K562 (cell line): Measurements from ENCODE around the gene DTNB.

Source experiments
- GATA2 ChIP-seq: sonication (generic); formaldehyde crosslinking; IDR thresholded peaks from 2 replicates; pipeline ENCODE4 v1.4.0; 2020; ENCODE audit warnings: mild to moderate bottlenecking, missing genetic modification reagents
- HNRNPK ChIP-seq: fragments of 200-400 bp; formaldehyde crosslinking; IDR thresholded peaks from one replicate; pipeline ENCODE4 v1.6.1; 2018; ENCODE audit warnings: mild to moderate bottlenecking, low read depth, low read length; ENCODE audit not compliant: poor library complexity, severe bottlenecking
- PHB2 ChIP-seq: fragments of 450-650 bp; IDR thresholded peaks from 2 replicates; pipeline ENCODE4 v1.6.1; 2017; ENCODE audit warnings: low read depth
- POLR2A ChIP-seq: fragments of 450-650 bp; conservative IDR thresholded peaks from 2 replicates; pipeline ENCODE4 v1.6.1; 2016
- TBL1XR1 ChIP-seq, 2 experiments: IDR thresholded peaks; 2 replicates each; pipeline ENCODE4 v1.6.1; 2012; ENCODE audit warnings: improper control_type of control experiment in 2 of 2, low read length in 2 of 2, mild to moderate bottlenecking in 1 of 2
- ZNF263 ChIP-seq: sonication (generic); formaldehyde crosslinking; IDR thresholded peaks from 2 replicates; pipeline ENCODE4 v1.8.0; 2022; ENCODE audit warnings: mild to moderate bottlenecking, missing genetic modification reagents, borderline replicate concordance
- ZNF707 ChIP-seq: fragments of 250-450 bp; sonication (Bioruptor Pico); conservative IDR thresholded peaks from 2 replicates; pipeline ENCODE4 v1.8.0; 2022; ENCODE audit warnings: inconsistent platforms, mild to moderate bottlenecking, moderate library complexity

DNA sequence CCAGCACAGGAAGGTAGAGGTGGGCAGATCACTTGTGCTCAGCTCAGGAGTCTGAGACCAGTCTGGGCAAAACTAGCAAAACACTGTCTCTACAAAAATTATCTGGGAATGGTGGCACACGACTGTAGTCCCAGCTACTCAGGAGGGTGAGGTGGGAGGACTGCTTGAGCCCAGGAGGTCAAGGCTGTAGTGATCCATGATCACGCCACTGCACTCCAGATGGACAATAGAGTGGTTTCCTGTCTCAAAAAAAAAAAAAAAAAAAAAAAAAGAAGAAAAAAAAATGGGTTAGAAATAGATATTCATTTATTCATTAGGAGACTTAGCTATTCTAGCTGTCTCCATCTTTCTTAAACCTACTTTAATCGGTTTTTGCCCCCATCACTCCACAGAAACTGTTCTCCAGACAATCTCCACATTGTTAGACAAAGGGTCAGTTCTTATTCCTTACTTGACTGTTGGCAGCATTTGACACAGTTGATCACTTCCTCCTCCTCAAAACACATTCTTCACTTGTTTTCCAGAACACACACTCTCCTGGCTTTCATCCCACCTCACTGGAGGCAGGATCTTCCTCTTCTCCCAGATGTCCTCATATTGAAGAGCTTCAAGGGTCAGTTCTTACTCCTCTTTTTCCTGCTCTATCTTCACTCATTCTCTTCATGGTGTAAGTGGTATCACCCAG lies 103.1 kb downstream of the DTNB start:
- TF ChIP-seq ZNF707 (CRISPR knock-in tag): no peak
- no peak for TF ChIP-seq TBL1XR1 (IDR thresholded peaks at IDR 0.05; ENCODE audit: low read length in 2 of 2)
- no peak for TF ChIP-seq GATA2 (CRISPR knock-in tag)
- TF ChIP-seq POLR2A: no peak
- no peak for TF ChIP-seq ZNF263 (CRISPR knock-in tag)
- TF ChIP-seq PHB2: no peak
- TF ChIP-seq HNRNPK: no peak
